HG02840 (cell line): Measurements from ENCODE around the gene RPS6KA2.
"Not testable (repeated sequence)": the region's sequence is repeated elsewhere in the genome, so short reads cannot be mapped to it uniquely, and the experiment has no call there.

ENCODE experiments used
- ATAC-seq: cut with Tn5 transposase; IDR thresholded peaks from one replicate; pipeline ENCODE4 v1.9.1; 2021; ENCODE audit warnings: mild to moderate bottlenecking, moderate library complexity, moderate number of reproducible peaks; ENCODE audit not compliant: unreplicated experiment, low FRiP score

RPS6KA2 gene

DNA sequence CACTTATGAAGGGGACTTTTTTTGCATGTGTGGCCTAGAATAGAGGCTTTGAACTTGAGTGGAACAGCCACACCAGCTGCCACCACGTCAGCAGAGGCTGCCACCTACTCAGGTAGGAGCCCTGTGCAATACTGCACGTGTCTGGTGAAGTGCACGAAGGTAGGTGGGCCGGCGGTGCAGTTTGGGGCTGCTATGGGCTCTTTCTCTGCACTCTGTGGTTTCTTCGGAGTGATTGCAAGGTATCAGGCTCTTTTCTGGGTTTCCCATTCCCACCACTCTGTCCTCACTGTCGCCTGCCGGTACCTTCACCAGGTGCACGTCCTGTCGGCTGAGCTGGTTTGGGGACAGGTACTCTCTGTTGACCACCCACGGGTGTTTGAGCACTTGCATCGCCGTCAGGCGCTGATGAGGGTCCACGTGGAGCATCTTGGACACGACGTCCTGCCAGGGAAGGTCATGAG, 213.5 kb downstream of the RPS6KA2 start:
- no peak for ATAC-seq

DNA sequence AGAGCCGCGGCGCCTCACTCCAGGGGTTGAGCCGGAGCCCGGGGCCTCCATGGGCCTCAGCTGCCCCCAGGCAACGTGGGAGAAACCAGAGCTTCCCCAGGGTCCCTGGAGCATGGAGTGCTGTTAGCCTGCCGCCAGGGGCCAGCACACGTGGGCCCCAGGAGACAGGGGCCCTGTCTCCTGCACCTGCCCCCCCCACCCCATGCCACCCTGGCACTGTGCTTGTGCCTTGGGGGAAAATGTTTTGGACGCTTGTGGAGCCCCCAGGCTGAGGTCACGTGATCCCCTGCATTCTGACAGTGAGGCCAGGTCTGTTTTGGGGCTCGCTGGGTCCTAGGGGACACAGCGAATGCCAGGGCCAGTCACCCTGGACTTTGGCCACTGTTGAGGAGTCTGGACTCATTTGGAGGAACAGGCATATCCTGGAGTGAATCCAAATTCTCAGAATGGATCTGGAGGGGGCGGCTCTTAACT, 214.1 kb downstream of the RPS6KA2 start:
- ATAC-seq = no peak

DNA sequence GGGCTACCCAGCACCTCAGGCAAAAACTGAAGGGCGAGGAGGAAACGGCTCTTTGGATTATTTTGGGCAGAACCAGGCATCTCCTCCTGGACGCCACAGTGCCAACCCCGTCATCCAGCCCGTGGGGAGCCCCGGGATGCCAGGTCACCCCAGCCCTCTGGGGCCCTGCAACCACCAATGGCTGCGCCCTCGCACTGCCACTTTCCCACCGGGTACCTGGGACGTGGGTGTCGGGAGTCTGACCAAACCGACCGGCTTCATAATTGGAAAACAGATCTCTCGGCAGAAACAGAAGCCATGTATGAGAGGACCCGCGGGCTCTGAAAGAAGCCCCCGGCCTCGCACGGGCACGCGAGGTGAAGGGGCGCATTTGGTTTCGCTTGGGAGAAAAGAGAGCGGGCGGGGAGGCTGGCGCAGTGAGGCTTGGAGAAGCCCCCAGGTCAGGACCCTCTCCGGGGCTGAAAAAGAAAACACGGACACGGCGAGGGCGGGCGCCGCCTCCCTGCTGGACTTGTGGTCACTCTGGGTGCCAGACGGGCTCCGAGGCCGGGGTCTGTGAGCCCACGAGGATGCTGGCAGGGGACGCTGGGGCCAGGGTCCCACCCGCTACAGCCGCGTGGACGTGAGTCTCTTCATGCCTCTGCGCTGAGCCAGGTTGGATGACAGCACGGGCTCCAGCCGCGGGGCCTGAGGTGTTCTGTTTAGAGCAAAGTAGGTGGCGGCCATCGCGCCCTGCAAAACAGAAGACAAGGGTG, 214.7 kb downstream of the RPS6KA2 start:
- ATAC-seq = no peak

GRCh38 chr6:166411721-166412151, 215.3 kb downstream of the RPS6KA2 start:
- no peak for ATAC-seq

- ATAC-seq = no peak
Observed at GRCh38 chr6:166411271-166411670, 215.8 kb downstream of the RPS6KA2 start.

DNA sequence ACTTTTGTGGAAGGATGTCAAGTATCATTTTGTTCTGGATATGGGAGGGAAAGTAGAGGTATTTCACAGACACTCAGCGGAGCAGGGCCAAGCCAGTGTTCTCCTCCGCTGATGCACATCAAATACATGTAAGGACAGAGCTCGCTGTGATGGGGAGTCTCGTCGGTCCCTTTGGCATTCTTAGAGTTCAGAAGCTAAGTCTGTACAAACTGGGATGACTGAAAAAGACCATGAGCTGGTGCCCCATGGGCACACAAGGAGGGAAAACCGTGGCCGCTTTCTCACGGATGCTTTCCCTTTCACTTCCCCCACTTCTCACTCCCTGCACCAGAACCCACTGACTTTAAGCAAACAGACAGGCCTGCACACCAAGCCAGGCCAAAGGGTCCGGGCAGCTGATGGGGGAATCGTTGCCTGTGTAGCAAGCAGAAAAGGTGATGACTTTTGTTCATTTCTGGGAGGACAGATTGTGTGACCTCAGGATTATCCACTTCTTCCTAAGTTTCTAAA, 216.6 kb downstream of the RPS6KA2 start:
- no peak for ATAC-seq

DNA sequence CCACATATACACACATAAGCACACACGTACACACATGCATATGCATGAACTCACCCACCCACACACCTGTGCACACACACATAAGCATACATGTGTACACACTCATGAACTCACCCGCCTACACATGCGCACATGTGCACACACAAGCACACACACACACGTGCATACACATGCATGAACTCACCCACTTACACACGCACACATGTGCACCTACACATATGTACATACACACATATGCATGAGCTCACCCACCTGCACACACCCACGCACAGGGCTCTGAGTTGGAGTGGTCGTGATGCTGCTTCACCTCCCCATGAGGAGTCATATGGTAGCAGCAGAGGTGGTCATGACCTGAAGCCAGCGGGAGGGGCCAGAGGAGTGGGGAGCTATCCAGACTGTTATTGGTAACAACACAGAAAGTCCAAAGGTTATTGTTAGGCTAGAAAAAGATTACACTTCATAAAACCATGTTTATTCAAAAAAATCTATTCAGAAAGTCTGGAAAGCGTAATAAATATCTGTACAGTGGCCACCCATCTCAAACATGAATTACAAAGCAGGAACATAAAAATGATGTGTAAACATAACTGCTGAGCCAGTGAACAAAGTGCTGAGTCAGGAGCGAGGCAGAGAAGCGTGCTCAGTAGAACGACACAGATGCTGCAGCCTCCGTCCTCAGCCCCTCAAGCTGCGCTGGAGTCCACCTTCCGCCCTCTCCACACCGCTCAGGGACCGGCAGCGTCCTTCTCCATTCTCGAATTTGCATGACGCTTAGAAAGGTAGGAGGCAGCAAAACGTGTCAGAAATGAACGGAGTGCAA, 217.9 kb downstream of the RPS6KA2 start:
- ATAC-seq = no peak

DNA sequence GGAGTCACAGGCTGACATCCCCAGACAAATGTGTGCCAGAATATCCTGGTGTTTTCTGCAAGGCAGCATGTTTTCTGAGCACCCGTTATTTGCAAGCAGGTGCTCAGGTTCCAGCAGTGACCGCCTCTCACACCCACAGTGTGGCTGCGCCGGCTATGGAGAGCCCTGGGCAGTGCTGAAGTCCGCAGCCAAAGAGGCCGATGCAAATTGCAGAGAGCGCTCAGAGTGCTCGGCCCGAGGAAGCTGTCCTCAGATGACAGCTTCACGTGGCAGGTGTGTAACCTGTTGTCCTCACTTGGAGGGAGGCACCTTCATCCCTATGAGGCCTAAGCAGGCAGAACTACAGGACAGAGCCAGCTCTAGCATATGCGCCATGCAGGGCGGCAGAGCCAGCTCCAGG, 220.9 kb downstream of the RPS6KA2 start:
- no peak for ATAC-seq

- no peak for ATAC-seq
Observed at GRCh38 chr6:166405386-166405785, 221.7 kb downstream of the RPS6KA2 start.

DNA sequence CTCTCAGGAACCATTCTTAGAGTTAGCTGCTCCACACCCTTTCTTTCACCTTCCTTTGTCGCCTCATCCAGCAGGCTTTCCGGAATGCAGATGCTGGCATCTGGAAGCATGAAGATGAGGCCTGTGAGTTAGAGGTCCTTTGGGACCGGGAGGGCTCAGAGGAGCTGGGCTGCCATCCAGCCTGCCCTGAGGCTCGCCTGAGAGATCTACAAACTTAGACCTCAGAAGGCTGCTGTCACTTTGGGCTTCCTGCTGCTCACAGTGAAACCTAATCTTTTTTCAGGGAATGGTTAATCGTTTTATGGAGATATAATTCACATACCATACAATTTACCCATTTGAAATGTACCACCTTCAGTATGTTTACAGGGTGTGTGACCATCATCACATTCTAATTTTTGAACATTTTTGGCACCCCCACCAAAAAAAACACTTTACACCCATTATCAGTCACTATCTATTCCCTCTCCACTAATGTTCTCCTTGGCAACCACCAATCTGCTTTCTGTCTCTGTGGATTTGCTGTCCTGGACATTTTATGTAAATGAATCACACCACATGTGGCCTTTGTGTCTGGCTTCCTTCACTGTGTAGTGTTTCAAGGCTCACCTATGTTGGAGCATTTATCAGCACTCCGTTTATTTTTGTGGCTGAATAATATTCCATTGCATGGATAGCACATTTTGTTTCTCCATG, 224.3 kb downstream of the RPS6KA2 start:
- ATAC-seq = no peak

- ATAC-seq = not testable (repeated sequence)
Observed at GRCh38 chr6:166400649-166401250, 226.3 kb downstream of the RPS6KA2 start.

DNA sequence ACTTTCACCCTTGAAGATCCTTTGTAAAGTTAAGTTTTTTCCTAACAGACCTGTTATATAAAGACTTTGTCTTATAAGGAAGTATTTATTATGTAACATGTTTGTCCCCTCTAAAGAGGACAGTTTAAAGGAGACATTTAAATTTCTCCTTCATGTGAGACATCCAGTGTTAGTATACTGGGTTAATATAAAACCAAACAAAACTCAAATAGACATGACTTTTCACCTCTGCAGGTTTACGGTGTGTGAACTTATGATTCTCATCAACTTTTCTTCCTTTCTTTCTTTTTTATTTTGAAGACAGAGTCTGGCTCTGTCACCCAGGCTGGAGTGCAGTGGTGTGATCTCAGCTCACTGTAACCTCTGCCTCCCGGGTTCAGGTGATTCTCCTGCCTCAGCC, 226.9 kb downstream of the RPS6KA2 start:
- ATAC-seq = no peak

GRCh38 chr6:166398348-166398747, 228.7 kb downstream of the RPS6KA2 start:
- ATAC-seq = no peak

GRCh38 chr6:166397849-166398248, 229.2 kb downstream of the RPS6KA2 start:
- no peak for ATAC-seq

DNA sequence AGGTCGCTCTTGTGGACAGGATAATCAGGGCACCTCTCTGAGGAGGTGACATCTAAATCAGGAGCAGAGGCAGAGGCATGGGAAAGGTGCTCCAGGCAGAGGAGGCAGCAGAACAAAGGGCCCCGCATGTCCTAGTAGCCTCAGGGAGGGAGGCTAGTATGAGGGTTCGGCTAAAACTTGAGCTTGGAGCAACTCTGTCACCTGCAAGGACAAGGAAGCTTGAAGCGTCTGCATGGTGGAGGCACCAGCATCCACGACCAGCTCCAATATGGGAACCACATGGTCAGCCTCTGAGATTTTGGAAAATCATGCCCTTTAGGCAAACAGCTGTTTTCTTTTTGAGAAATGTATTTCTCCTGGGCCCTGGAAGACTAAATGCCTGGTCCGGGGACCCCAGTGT, 231.3 kb downstream of the RPS6KA2 start:
- ATAC-seq = no peak

- ATAC-seq = no peak
Observed at GRCh38 chr6:166395351-166395750, 231.7 kb downstream of the RPS6KA2 start.

DNA sequence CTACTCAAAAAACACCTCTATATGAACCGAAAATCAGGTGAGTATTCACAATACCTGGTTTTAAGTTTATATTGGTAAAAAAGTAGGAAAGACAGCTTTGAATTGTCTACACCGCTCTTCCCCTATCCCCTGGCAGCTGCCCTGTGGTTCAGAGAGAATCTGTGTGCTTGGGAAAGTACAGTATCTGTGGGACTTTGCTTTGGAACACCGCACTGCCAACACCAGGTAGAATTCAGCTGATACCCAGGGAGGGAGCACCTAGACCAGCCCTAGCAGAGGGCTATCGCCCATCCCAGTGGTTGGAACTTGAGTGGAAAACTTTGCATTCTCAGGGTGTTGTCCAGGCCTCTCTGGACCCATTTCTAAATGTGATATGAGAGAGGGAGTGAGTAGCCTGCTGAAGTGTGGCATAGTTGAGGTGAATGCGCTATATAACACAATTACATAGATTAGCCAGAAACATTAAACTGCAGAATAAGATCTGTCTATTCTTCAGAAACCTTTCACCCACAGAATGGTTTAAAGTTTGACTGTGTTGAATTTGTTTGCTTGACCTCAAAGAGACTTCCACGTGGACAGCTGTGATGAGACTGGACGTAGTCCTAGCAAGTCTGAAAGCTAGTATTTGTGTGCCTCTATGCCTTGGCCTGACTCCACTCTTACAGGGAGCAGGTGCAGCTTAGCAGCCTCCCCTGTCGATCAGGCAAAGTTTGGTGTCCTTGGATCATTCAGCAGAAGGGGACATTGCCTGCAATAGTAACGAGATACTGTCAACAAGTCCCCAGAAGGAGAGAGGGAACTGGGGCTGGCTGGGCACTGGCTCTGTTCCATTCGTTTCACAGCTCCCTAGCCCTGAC, 232.8 kb downstream of the RPS6KA2 start:
- no peak for ATAC-seq

GRCh38 chr6:166393535-166393823, 233.6 kb downstream of the RPS6KA2 start:
- no peak for ATAC-seq

DNA sequence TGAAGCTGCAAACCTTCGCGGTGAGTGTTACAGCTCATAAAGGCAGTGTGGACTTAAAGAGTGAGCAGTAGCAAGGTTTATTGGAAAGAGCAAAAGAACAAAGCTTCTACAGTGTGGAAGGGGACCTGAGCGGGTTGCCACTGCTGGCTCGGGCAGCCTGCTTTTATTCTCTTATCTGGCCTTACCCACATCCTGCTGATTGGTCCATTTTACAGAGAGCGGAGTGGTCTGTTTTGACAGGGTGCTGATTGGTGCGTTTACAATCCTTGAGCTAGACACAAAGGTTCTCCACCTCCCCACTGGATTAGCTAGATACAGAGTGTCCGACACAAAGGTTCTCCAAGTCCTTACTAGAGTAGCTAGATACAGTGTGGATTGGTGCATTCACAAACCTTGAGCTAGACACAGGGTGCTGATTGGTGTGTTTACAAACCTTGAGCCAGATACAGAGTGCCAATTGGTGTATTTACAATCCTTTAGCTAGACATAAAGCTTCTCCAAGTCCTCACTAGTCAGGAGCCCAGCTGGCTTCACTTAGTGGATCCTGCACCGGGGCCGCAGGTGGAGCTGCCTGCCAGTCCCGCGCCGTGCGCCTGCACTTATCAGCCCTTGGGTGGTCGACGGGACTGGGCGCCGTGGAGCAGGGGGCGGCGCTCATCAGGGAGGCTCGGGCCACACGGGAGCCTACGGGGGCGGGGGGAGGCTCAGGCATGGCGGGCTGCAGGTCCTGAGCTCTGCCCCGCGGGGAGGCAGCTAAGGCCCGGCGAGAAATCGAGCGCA, 234.1 kb downstream of the RPS6KA2 start:
- ATAC-seq = not testable (repeated sequence)
